Kidney (tissue), 14 donors: ENCODE measurements around the gene ERGIC1. TPM values are rescaled to one million over a fixed set of nuclear protein-coding genes. Genes with fewer than 3 reads are reported as not detected.

Experiments used
- DNase-seq, 5 donors: peaks; one replicate each; pipeline ENCODE4 v3.0.0-alpha.2; 2013 to 2020
- FAIRE-seq: peaks from 2 replicates; lab custom pipeline; 2012; peaks lifted over from hg19 to GRCh38; lab: Jason Lieb, UNC
- H3K27ac ChIP-seq, 2 donors: one replicate each; pipeline ENCODE4 v1.7.0; 2013; ENCODE audit warnings: low read depth in 2 of 2, low read length in 2 of 2, inconsistent platforms in 1 of 2
- H3K27me3 ChIP-seq: one replicate; pipeline ENCODE4 v1.7.1; 2013; ENCODE audit warnings: low read length, inconsistent platforms; ENCODE audit not compliant: control insufficient read depth, insufficient read depth
- H3K36me3 ChIP-seq, 3 donors: one replicate each; pipeline versions ENCODE4 v1.7.0 to v1.7.1; 2013; ENCODE audit warnings: low read length in 3 of 3, control low read depth in 1 of 3, inconsistent platforms in 1 of 3; ENCODE audit not compliant: insufficient read depth in 3 of 3, control insufficient read depth in 2 of 3
- H3K4me1 ChIP-seq, 3 donors: one replicate each; pipeline versions ENCODE4 v1.7.0 to v1.7.1; 2013; ENCODE audit warnings: low read length in 3 of 3, inconsistent platforms in 1 of 3, low read depth in 1 of 3; ENCODE audit not compliant: control insufficient read depth in 2 of 3, insufficient read depth in 2 of 3
- H3K4me3 ChIP-seq, 3 donors: one replicate each; pipeline versions ENCODE4 v1.7.0 to v1.8.1; 2013; ENCODE audit warnings: low read length in 3 of 3, control low read depth in 1 of 3, inconsistent platforms in 1 of 3
- H3K9ac ChIP-seq, 3 donors: one replicate each; pipeline versions ENCODE4 v1.7.0 to v1.7.1; 2013; ENCODE audit warnings: low read length in 3 of 3, control low read depth in 1 of 3, inconsistent platforms in 1 of 3
- H3K9me3 ChIP-seq, 3 donors: one replicate each; pipeline versions ENCODE4 v1.7.0 to v1.7.1; 2013; ENCODE audit warnings: low read length in 3 of 3, control low read depth in 1 of 3, inconsistent platforms in 1 of 3; ENCODE audit not compliant: control insufficient read depth in 2 of 3, insufficient read depth in 1 of 3
- CTCF ChIP-seq: IDR thresholded peaks from 3 replicates; pipeline ENCODE4 v1.5.1; 2012; ENCODE audit warnings: mild to moderate bottlenecking, moderate library complexity, borderline replicate concordance; ENCODE audit not compliant: insufficient read depth; ENCODE audit errors: extremely low read depth
- intact Hi-C: fragments of 100-400 bp; cut with DNase I; formaldehyde crosslinking; loops from one replicate; pipeline ENCODE4 v1.11.1; 2022
- polyA plus RNA-seq: library from polyadenylated mRNA; stranded (reverse); fragments of 350-450 nt; fragmentation: Illumina TruSeq; extraction: RNeasy Lipid Tissue Mini Kit (QIAGEN cat#74804); gene quantifications from one replicate; pipeline ENCODE4 v1.2.3, GENCODE V29; 2014; ENCODE audit warnings: low read depth, low replicate concordance; ENCODE audit not compliant: insufficient read depth
- total RNA-seq: library from RNA; stranded (reverse); fragmentation: NEBNext Ultra II Directional; extraction: Animal tissue kit (Norgen Biotek cat#: 25700); gene quantifications from one replicate; pipeline ENCODE4 v1.2.1, GENCODE V29; 2021
- donor health status: control.
- donor health status: control.
- donor health status: control.
- donor health status: control.
- donor health status: control.
- donor health status: DM: yes; HTN: yes; CAD: no.
- donor health status: Normal renal cell carcinoma (clear cell type).

The ERGIC1 gene
- total and polyA plus RNA-seq, 2 donors from 2014 or later = 88.0 to 183 TPM

- no peak for TF ChIP-seq CTCF
- H3K4me1 ChIP-seq = peaks cover 0 to 26% (median 8%) of the 10 kb centered on the region in 3 donors
- peak in 1 of 5 donors; percentile 83 for DNase-seq
Measured at GRCh38 chr5:172789687-172790495, 44.2 kb upstream of the ERGIC1 start.

DNA sequence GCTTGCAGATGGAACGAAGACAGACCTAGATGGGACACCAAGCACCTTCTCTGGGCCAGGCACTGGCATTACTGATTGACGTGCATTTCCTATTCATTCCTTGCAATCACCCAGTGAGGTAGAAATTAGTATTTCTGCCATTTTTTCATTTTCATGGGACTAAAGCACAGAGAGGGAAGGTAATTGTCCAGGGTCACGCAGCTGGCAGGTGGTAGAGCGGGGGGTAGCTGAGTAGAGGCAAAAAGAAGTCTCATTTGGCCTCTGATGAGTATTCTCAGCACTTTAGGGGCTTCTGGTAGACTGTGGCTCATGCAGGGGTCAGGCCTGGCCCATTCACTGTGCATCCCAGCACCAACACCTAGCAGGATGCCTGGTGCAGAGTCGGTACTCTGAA is 43.6 kb upstream of the ERGIC1 start:
- H3K36me3 ChIP-seq = no peaks in the 10 kb centered on the region
- no peaks in the 10 kb centered on the region for H3K9me3 ChIP-seq
- H3K9ac ChIP-seq = no peak overlapping the region
- no peak overlapping the region for H3K4me3 ChIP-seq
- H3K27ac ChIP-seq = peak overlapping the region in 1 of 2 donors; percentile 38
- TF ChIP-seq CTCF = no peak
- FAIRE-seq (no peak), DNase-seq (no peak)
- no peaks in the 10 kb centered on the region for H3K27me3 ChIP-seq
- intact Hi-C loops = no loop called here
- peaks cover under 1 to 26% (median 8%) of the 10 kb centered on the region in 3 donors for H3K4me1 ChIP-seq

More at GRCh38 chr5:172789687-172790495, 44.2 kb upstream of the ERGIC1 start:
- Histone ChIP-seq H3K27ac (peak overlapping the region; percentile 77 to 84), H3K9ac (peak overlapping the region in 1 of 3 donors; percentile 78), H3K27me3 (no peaks in the 10 kb centered on the region), H3K36me3 (no peaks in the 10 kb centered on the region), H3K4me3 (peak overlapping the region in 1 of 3 donors; percentile 11), H3K9me3 (no peaks in the 10 kb centered on the region)
- intact Hi-C loops = no loop called here
- FAIRE-seq = no peak

DNA sequence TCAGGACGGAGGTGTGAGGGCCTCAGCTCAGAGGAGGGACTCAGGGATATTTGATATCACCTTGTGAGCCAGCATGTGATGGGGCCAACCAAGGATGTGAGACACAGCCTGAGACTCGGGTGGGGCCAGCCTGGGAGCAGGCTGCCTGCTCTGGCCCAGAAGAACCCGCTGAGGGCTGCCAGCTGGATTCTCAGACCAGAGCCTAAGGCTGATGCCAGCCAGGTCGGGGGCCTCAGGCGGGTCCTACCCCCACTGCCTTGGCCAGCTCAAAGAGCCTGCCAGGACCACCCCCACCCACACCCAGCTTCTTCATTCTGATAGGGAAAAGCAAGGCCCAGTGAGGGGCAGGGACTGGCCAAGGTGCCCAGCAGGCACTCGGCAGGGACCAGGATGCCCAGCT is 42.8 kb upstream of the ERGIC1 start:
- no peak for FAIRE-seq
- peak in 1 of 5 donors; percentile 48 for DNase-seq

More for the DNA sequence above, 42.8 kb upstream of the ERGIC1 start:
- no peak overlapping the region for H3K27ac ChIP-seq
- H3K36me3 ChIP-seq = no peaks in the 10 kb centered on the region
- intact Hi-C loops = no loop called here
- no peak overlapping the region for H3K4me3 ChIP-seq
- no peak for TF ChIP-seq CTCF
- no peaks in the 10 kb centered on the region for H3K27me3 ChIP-seq
- H3K4me1 ChIP-seq = peaks cover 2 to 26% (median 8%) of the 10 kb centered on the region in 3 donors
- H3K9ac ChIP-seq = no peak overlapping the region
- no peaks in the 10 kb centered on the region for H3K9me3 ChIP-seq
